ENCODE measurements around the gene FFAR4. TPM values are rescaled to one million over a fixed set of nuclear protein-coding genes. Genes with fewer than 3 reads are reported as not detected.

The FFAR4 gene
- polyA plus RNA-seq, 3 donors: 0.97 to 1.2 (median 1.1) TPM

DNA sequence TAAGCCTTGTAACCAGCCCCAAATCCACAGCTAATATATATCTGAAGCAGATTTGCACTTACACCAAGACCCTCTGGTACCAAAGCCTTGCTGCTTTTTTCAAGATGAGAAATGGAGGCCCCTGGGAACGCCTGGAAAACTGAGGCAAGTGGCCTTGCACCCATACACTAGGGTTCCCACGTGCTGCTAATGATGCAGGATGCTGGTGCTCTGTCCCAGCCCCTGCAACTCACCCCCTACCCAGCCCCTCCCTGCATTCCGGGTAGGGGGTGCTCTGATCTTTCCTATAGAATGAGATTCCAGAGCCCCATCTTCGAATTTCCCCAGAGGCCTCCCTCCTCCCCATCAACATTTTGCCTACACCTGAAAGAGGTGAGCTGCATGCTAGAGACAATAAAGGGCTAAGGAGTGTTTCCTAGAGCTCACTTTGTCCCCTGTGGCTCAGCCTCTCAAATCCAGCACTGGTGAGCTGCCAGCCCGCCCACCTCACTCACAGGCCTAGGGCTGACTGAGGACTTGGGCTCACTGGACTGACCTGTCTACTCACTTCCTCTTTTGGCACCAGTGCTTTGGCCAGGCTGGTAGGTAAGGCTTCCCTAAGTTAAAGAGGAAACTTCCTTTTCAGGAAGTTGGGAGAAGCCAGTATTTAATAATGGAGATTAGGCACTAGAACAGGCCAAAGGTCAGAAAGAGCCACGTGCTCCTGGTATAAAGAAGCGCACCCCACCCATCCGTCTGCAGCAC, 24.8 kb downstream of the FFAR4 start:
- Histone ChIP-seq H3K9me3 (replicated peaks in 1 of 2; ENCODE audit: control insufficient read depth in 1 of 2, insufficient read depth in 1 of 2, low read length in 2 of 2) (no peaks in the 10 kb centered on the region), H4K20me1 (ENCODE audit: insufficient read depth, low read length) (no peaks in the 10 kb centered on the region), H3K9ac (ENCODE audit: insufficient read depth, low read length, poor library complexity, severe bottlenecking) (no peak overlapping the region), H3K27me3 (ENCODE audit: control insufficient read depth in 2 of 2, insufficient read depth in 2 of 2, low read length in 2 of 2) (no peaks in the 10 kb centered on the region), H3K4me3 (replicated peaks in 1 of 3; ENCODE audit: low read depth in 2 of 3, low read length in 3 of 3) (no peak overlapping the region), H2AFZ (ENCODE audit: insufficient read depth, low read depth, low read length, poor library complexity, severe bottlenecking) (no peak overlapping the region), H3K4me1 (ENCODE audit: control insufficient read depth in 1 of 2, insufficient read depth in 2 of 2, low read length in 2 of 2) (peaks cover 0 to 8% of the 10 kb centered on the region in 2 donors), H3K36me3 (replicated peaks in 1 of 2; ENCODE audit: control insufficient read depth in 1 of 2, insufficient read depth in 2 of 2, low read length in 2 of 2) (peaks cover 0 to 4% of the 10 kb centered on the region in 2 donors), H3K79me2 (ENCODE audit: insufficient read depth, low read length) (no peaks in the 10 kb centered on the region), H3K4me2 (replicated peaks; ENCODE audit: extremely low read depth, low read length, poor library complexity, severe bottlenecking) (no peak overlapping the region), H3K27ac (ENCODE audit: low read depth in 1 of 2, low read length in 2 of 2) (no peak overlapping the region)
- peak overlapping the region in 1 of 7 donors; percentile 36 for H3K27ac Mint-ChIP-seq
- intact Hi-C loops (cut with micrococcal nuclease): no loop called here
- H3K4me3 Mint-ChIP-seq: no peak overlapping the region
- DNase-seq: peak; percentile 21 to 49 (median 30)
- H3K27me3 Mint-ChIP-seq (ENCODE audit: low read depth in 3 of 3): peaks cover 2 to 7% (median 3%) of the 10 kb centered on the region in 3 donors
- 100% methylated on average over 1 of the region's 8 CpGs for WGBS (ENCODE audit: insufficient coverage)
- peaks cover 0 to 1% (median 0%) of the 10 kb centered on the region in 7 donors for H3K9me3 Mint-ChIP-seq
- H3K4me1 Mint-ChIP-seq: peaks cover 6% of the 10 kb centered on the region
- peaks cover 2 to 8% of the 10 kb centered on the region in 2 donors for H3K36me3 Mint-ChIP-seq
- TF ChIP-seq, protein P1, sequence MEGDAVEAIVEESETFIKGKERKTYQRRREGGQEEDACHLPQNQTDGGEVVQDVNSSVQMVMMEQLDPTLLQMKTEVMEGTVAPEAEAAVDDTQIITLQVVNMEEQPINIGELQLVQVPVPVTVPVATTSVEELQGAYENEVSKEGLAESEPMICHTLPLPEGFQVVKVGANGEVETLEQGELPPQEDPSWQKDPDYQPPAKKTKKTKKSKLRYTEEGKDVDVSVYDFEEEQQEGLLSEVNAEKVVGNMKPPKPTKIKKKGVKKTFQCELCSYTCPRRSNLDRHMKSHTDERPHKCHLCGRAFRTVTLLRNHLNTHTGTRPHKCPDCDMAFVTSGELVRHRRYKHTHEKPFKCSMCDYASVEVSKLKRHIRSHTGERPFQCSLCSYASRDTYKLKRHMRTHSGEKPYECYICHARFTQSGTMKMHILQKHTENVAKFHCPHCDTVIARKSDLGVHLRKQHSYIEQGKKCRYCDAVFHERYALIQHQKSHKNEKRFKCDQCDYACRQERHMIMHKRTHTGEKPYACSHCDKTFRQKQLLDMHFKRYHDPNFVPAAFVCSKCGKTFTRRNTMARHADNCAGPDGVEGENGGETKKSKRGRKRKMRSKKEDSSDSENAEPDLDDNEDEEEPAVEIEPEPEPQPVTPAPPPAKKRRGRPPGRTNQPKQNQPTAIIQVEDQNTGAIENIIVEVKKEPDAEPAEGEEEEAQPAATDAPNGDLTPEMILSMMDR (IDR thresholded peaks at IDR 0.05): no peak

DNA sequence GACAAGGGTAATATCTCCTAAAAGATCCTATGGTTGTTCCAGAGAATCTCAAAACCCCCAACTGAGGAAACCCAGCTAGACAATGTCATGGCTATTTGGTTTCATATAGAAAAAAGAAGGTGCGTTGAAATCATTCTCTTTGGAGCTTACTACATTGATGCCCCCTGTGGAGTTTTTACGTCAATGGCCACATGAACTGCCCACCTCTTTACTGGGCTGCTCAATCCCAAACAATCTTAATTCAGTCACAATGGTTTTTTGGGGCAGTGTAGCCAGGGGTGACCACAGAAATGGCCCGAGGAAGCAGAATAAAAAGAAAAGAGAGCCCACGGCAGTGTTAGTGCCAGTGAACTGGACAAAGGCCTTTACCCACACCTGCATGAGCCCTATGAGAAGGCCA, 26.8 kb downstream of the FFAR4 start:
- DNase-seq: no peak
- H2AFZ ChIP-seq (ENCODE audit: insufficient read depth, low read depth, low read length, poor library complexity, severe bottlenecking): no peak overlapping the region
- H3K79me2 ChIP-seq (ENCODE audit: insufficient read depth, low read length): no peaks in the 10 kb centered on the region
- Mint-ChIP-seq H3K9me3 (peaks cover 0 to 3% (median 0%) of the 10 kb centered on the region in 7 donors), H3K4me3 (no peak overlapping the region), H3K27ac (no peak overlapping the region), H3K4me1 (peaks cover 6% of the 10 kb centered on the region), H3K36me3 (no peaks in the 10 kb centered on the region), H3K27me3 (ENCODE audit: low read depth in 3 of 3) (peaks cover 2 to 7% (median 3%) of the 10 kb centered on the region in 3 donors)
- intact Hi-C loops (cut with micrococcal nuclease): no loop called here
- TF ChIP-seq, protein P1 (IDR thresholded peaks at IDR 0.05): no peak
- peaks cover 0 to 8% of the 10 kb centered on the region in 2 donors for H3K4me1 ChIP-seq (ENCODE audit: control insufficient read depth in 1 of 2, insufficient read depth in 2 of 2, low read length in 2 of 2)
- no peak overlapping the region for H3K27ac ChIP-seq (ENCODE audit: low read depth in 1 of 2, low read length in 2 of 2)
- H3K27me3 ChIP-seq (ENCODE audit: control insufficient read depth in 2 of 2, insufficient read depth in 2 of 2, low read length in 2 of 2): no peaks in the 10 kb centered on the region
- no peaks in the 10 kb centered on the region for H3K9me3 ChIP-seq (replicated peaks in 1 of 2; ENCODE audit: control insufficient read depth in 1 of 2, insufficient read depth in 1 of 2, low read length in 2 of 2)
- no peaks in the 10 kb centered on the region for H3K36me3 ChIP-seq (replicated peaks in 1 of 2; ENCODE audit: control insufficient read depth in 1 of 2, insufficient read depth in 2 of 2, low read length in 2 of 2)
- no peaks in the 10 kb centered on the region for H4K20me1 ChIP-seq (ENCODE audit: insufficient read depth, low read length)
- WGBS (ENCODE audit: insufficient coverage): 100% methylated on average over 1 of the region's 4 CpGs
- no peak overlapping the region for H3K4me2 ChIP-seq (replicated peaks; ENCODE audit: extremely low read depth, low read length, poor library complexity, severe bottlenecking)
- no peak overlapping the region for H3K9ac ChIP-seq (ENCODE audit: insufficient read depth, low read length, poor library complexity, severe bottlenecking)
- H3K4me3 ChIP-seq (replicated peaks in 1 of 3; ENCODE audit: low read depth in 2 of 3, low read length in 3 of 3): no peak overlapping the region

Measured in CD14-positive monocyte (primary cell).